ENCODE results near the gene SMOC2.

Gene SMOC2, protein sequence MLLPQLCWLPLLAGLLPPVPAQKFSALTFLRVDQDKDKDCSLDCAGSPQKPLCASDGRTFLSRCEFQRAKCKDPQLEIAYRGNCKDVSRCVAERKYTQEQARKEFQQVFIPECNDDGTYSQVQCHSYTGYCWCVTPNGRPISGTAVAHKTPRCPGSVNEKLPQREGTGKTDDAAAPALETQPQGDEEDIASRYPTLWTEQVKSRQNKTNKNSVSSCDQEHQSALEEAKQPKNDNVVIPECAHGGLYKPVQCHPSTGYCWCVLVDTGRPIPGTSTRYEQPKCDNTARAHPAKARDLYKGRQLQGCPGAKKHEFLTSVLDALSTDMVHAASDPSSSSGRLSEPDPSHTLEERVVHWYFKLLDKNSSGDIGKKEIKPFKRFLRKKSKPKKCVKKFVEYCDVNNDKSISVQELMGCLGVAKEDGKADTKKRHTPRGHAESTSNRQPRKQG

GRCh38 chr6:168440520-168441433, at the start of gene SMOC2:
SMOC2 (plus strand) TSS chr6:168441184; CDS start chr6:168441371, 187 bp downstream.
- DNase-seq: no peak

- no peak for DNase-seq
These were observed 47.7 kb upstream of the SMOC2 start for GRCh38 chr6:168393126-168393870.

DNA sequence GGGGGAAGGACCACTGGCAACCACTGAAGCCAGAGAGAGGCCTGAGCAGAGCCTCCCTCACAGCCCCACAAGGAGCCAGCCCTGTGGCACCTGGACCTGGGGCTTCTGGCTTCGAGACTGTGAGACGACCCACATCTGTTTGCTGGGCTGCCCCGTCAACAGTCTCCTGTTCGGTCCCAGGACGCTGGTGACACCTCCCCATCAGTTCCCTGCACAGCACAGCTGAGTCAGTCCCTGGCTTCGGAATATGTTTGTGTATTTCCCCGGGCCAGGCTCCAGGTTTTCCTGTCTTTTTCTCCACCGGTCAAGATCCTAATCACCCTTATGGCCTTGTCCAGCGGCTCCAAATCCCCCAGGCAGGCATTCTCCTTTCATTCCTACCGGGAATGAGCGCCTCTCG, 46.4 kb upstream of the SMOC2 start:
- no peak for DNase-seq

GRCh38 chr6:168395983-168396382, 45.0 kb upstream of the SMOC2 start:
- DNase-seq: no peak

DNA sequence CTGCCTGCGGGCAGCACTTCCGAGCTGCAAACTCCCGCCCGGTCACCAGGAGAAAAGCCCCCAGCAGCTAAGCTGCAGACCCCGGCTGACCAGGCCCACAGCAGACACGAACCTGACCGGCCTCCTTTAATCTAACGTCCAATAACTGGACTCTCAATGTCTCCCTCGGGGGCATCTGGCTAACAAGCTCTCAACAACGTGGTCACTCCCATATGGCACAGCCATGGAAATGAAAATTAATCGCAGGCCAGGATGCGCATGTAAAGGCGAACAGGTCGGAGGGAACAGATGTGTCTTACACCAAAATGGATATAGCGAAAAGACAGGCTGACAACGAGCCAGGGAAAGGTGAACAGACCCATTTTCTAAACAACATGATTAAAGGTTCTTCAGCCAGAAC, 44.4 kb upstream of the SMOC2 start:
- DNase-seq: no peak

DNA sequence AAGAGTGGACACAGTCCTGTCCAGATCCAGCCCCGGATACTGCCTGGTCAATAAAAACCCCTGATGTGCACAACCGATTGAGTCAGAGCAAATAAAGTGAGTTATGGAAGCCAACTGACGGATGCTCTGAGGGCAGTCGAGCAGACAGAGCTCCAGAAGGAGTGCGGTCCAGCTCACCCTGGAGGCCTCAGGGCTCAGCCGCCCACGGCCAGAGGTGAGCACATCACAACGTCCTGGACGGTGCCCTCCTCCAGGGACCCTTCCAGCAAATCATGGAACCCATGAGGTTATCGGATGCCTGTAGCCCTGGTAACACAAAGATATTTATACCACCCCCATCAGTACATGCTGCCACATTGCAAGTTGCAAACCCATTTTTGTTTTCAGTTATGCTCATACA, 44.0 kb upstream of the SMOC2 start:
- DNase-seq: no peak

- no peak for DNase-seq
These were observed 40.9 kb upstream of the SMOC2 start for GRCh38 chr6:168400037-168400436.

DNA sequence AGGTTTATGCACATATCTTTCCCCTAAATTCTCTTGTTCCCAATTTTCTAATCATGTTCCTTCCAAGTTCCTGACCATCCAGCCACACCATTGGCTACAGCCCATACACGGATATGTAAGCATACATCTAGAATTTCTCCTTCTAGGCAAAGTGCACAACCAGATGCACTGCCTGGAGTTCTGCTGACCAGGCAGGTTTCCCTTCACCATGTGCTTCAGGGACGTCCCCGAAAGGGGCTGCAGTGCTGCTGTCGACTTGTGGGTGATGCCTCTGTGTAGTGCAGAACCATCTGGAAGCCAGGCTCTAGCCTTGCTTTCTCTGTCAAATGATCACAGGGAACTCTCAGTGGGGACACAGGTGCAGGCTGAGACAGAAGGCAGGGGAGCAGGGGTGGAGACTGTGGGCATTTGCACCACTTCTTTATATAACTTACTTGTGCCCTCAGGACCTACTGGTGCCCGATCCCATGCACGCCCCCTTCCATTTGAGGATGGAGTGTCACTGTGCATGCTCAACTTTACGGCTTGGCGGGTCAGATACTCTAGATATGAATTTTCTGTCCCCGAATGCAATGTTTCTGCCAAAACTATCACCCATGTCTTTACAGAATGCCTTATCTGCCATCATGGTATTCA, 37.5 kb upstream of the SMOC2 start:
- DNase-seq: no peak

DNA sequence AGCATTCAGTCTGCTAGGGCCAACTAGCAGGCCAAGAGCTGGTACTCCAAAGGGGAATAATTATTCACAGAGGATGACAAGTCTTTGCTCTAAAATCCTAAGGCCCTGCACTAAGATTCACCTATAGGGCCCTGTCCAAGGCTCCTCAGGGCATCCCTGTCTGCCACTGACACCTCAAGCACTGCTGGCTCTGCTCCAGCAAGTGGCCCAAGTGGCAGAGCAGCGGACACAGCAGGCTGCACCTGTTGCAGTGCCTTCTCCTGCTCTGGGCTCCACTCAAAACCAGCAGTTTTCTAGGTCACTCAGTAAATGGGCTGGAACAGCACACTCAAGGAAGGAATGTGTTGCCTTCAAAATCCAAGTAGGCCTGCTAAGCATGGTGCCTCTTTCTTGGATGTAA, 36.4 kb upstream of the SMOC2 start:
- DNase-seq: no peak

DNA sequence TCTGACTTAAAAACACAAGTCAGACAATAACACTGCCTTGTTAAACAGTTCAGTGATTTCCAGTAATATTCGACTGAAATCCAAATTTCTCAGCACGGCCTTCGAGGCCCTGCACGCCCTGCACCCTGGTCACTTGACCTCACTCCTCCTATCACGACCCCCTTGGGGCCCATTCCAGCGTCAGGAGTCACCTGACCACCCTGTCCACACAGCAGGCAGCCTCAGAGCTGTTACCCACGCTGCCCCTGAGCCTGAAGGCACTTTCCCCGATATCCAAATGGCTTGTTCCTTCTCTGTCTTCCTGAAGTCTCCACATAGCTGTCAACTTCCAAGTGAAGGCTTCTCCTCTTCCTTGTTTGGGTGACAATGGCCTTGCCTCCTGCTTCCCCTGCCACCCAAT, 33.1 kb upstream of the SMOC2 start:
- DNase-seq: no peak

DNA sequence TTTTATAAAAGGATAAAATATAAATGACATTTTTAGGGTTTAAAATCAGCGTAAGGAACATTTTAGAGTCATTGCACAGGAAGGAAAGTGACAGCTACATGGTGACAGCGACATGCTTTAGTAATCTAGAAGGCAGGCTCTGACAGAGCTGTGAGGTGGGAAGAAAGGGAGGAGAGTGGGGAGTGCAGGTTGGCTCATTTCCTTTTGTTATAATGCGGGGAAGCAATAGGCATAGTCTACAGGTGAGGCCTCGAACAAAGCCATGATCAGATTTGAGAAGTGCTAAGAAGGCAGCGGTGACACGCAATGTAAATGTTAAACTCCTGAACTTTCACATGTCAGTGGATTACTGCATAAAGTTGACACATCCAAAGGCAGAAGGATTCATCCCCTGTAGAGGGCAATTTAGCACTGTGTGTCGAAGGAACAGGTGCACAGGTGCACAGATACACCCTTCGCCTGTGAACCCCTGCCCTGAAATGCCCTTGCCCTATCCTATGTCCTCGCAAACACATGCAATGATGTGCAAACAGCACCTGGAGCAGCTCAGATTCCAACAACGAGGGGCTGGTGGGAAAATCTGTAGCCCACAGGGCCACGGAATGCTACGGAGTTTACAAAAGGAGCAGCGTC, 32.4 kb upstream of the SMOC2 start:
- DNase-seq: no peak

DNA sequence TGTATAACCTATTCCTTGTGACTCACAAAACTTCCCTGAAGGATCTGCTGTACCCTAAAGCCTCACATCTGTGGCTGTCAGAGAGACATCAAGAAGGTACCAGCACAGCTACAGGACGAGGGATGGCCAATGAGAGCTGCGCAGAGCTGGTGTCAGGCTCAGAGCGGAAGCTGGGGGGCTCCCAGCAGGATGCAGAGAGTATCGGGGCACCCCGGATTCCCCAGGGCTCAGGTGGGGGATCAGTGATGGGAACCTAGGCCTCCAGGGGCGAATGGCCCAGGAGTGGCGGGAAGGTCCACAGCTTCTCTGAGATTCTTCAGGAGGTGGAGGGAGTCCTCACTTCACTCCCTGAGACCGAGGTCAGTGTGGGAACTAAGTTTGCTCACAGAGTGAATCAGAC, 30.9 kb upstream of the SMOC2 start:
- no peak for DNase-seq

GRCh38 chr6:168410554-168411011, 30.4 kb upstream of the SMOC2 start:
- DNase-seq: no peak

GRCh38 chr6:168411130-168411529, 29.9 kb upstream of the SMOC2 start:
- no peak for DNase-seq

- DNase-seq: no peak
These were observed 29.2 kb upstream of the SMOC2 start for GRCh38 chr6:168411793-168412192.

DNA sequence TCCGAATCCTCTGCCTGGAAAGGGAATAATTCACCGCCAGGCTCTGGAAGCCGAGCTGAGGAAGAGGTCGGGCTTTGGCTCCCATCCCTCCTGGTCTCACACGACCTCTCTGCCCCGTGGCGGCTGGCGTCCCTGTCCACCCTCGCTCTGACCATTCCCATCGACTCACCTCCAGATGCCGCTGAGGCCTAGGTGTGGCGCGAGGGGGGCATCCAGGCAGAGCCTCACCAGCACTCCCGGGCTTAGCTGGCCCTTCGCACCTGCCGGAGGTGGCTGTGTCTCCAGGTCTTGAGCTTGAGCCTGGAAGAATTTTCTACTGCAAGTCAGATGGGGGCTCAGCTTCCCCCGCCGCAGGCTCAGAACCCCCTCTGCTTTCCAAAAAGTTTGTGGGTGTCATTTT, 28.5 kb upstream of the SMOC2 start:
- no peak for DNase-seq

DNA sequence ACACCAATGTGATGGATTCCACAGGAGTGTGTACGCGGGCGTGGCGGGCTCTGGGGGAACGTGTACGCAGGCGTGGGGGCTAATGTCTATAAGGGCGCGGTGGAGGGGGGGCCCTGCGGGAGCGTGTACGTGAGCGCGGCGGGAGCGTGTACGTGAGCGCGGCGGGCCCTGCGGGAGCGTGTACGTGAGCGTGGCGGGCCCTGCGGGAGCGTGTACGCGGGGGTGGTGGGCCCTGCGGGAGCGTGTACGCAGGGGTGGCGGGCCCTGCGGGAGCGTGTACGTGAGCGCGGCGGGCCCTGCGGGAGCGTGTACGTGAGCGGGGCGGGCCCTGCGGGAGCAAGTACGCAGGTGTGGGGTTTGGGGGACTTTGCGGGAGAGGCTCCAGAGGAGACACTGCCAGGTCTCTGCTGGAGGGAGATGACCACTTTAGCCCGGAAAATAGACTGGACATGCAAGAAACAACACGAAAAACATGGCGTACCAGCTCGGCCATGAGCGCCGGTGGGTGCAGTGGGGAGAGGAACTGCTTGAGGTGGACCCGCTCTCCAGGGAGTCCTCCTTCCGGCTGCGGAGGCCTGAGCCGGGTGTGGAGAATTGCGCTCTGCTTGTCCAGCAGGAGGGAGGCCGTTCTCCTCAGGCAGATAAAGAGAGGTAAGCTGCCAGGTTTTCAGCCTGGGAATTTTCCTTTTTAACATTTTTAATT, 27.8 kb upstream of the SMOC2 start:
- DNase-seq: no peak

DNA sequence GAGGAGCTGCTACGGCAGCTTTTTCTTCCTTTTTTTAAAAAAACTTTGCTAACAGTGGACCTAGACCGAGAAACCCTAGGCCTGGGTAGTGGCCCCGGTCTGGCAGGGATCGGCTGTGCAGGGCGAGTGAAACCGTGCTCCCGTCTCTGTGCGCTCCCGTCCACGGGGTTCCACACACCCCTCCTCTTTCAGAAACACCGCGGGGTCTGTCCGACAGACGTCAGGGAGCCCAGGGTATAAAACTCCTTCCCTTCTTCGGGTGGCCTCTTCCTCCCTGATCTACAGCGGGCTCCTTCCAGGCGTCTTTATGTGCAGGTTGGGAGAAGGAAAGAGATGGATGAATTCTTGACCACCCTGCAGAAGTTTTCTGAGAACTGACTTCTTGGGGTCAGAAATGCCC, 27.1 kb upstream of the SMOC2 start:
- no peak for DNase-seq

DNA sequence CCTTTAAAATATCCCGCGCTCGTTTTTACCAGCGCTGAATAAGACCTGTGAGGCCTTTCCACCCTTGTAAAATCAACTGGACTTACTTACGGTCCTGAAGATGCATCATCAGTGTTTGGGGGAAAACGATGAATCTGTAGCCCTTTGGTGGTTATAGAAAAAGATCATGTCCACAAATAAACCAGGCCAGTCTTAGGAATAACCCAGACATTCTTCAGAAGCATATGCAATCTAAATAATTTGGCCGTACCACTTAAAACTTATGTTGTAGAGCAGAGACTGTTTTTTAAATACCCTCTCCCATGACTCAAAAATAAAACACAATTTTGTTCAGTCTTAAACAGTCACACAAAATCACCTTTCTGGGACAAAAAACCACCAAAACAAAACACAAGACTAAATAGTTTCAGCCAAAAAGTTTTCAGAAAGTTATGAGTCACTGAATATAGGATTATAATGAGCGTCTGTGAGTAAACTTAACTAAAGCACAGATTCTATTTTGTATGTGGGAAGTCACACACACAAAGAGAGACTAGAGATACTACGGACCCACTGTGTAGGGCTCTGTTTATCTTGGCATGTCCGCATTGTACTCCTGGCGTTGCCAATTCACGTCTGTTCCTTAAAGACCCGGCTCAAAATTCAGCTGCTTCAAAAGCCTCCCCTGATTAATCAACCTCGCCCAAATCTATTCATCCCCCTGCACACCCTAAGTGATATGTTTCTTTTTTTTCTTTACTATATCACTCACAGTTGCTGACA, 26.5 kb upstream of the SMOC2 start:
- DNase-seq: no peak

DNA sequence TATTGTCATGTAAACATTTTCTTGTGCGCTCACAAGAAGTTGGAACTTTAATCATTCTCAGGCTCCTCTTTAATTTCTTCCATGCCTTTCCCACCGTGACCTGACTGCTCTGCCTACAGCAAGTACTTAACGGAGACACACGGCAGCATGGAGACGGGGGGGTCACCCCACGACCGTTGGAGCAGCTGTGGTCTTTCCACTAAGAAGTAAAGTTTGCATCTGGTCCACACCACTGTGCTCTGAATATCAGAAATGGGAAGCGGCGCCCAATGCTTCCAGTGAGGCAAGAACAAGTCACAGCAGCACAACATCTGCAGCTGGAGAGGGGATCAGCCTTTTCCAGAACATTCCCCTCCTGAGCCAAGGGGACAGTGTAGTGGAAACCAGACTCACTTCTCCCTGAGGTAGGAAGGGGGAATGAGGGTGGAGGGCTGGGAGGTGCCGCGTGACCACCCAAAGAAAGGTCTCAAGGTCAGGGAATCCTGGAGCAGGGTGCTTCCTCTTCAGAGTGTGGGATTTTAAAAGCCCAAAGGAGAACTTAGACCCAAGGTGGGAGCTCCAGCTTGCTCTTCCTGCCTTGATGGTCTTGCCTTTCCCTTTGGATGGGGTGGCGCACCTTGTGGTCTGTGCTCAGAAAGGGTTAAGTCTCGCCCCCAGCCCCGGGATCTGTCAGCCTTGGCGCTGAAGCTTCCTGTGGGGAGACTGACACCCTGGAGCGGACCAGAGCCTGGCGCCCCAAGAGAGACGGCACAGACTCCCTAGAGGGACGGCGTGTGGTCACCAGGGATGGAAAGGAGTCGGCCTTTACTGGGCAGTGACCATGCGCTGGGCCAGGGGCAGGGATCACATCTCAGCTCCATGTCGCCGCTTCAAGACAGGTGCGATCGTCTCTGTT, 25.6 kb upstream of the SMOC2 start:
- DNase-seq: no peak
